IMR-90 (cell line): ENCODE measurements around the gene RPS15. TPM values are rescaled to one million over a fixed set of nuclear protein-coding genes. Genes with fewer than 3 reads are reported as not detected.

ENCODE experiments used
- ATAC-seq: fragments of 200-7000 bp; cut with Tn5 transposase; 2 replicates; pipeline ENCODE4 v1.9.1; 2020; ENCODE audit warnings: low read depth, mild to moderate bottlenecking, moderate library complexity
- BruUV-seq: library from RNA; stranded (reverse); fragments of 400-500 nt; replicated peaks from 2 replicates; lab custom pipeline; 2021; lab: Mats Ljungman, UMichigan
- CTCF ChIA-PET: fragments of 300-600 bp; formaldehyde crosslinking; extraction: SDS; loops from one replicate; lab custom pipeline; 2021; ENCODE audit warnings: antibody characterized with exemption; lab: Yijun Ruan, JAX
- POLR2A ChIA-PET: fragments of 300-600 bp; sonication (Branson Sonifier 250); formaldehyde crosslinking; loops from one replicate; lab custom pipeline; 2022; ENCODE audit warnings: antibody characterized with exemption; ENCODE audit not compliant: unreplicated experiment; lab: Charles Lee
- DNase-seq: peaks from one replicate; pipeline ENCODE4 v3.0.0; 2013
- H2AFZ ChIP-seq: replicated peaks from 2 replicates; pipeline ENCODE3; 2013; ENCODE audit warnings: low read length, mild to moderate bottlenecking; ENCODE audit not compliant: poor library complexity
- H2AK5ac ChIP-seq: 2 replicates; pipeline ENCODE4 v1.6.1; 2013; ENCODE audit warnings: low read depth, low read length, inconsistent platforms
- H2AK9ac ChIP-seq: replicated peaks from 2 replicates; pipeline ENCODE3; 2013; ENCODE audit warnings: mild to moderate bottlenecking, low read depth, low read length, moderate library complexity; ENCODE audit not compliant: poor library complexity
- H2BK120ac ChIP-seq: 2 replicates; pipeline ENCODE4 v1.6.1; 2013; ENCODE audit warnings: low read depth, low read length, inconsistent platforms
- H2BK15ac ChIP-seq: 3 replicates; pipeline ENCODE4 v1.6.1; 2013; ENCODE audit warnings: low read depth, low read length, inconsistent platforms
- H2BK20ac ChIP-seq: 2 replicates; pipeline ENCODE4 v1.6.1; 2013; ENCODE audit warnings: low read depth, mild to moderate bottlenecking, inconsistent platforms, low read length, moderate library complexity
- H2BK5ac ChIP-seq: 2 replicates; pipeline ENCODE4 v1.6.1; 2013; ENCODE audit warnings: mild to moderate bottlenecking, low read depth, low read length, inconsistent platforms; ENCODE audit not compliant: poor library complexity, severe bottlenecking
- H3K14ac ChIP-seq: replicated peaks from 2 replicates; pipeline ENCODE4 v1.6.1; 2013; ENCODE audit warnings: low read depth, low read length, inconsistent platforms
- H3K18ac ChIP-seq: 2 replicates; pipeline ENCODE4 v1.6.1; 2013; ENCODE audit warnings: low read depth, low read length, control low read depth
- H3K23ac ChIP-seq: 2 replicates; pipeline ENCODE4 v1.6.1; 2013; ENCODE audit warnings: low read depth, low read length, inconsistent platforms
- H3K27ac ChIP-seq: 2 replicates; pipeline ENCODE4 v1.5.1; 2013; ENCODE audit warnings: mild to moderate bottlenecking, control low read depth, low read length; ENCODE audit not compliant: insufficient read depth
- H3K27me3 ChIP-seq: 2 replicates; pipeline ENCODE4 v1.6.1; 2013; ENCODE audit warnings: low read length; ENCODE audit not compliant: control insufficient read depth, insufficient read depth
- H3K36me3 ChIP-seq: 2 replicates; pipeline ENCODE4 v1.6.1; 2013; ENCODE audit warnings: low read length, mixed read lengths; ENCODE audit not compliant: control insufficient read depth, insufficient read depth
- H3K4ac ChIP-seq: 2 replicates; pipeline ENCODE4 v1.6.1; 2013; ENCODE audit warnings: low read depth, low read length, inconsistent platforms
- H3K4me1 ChIP-seq: 2 replicates; pipeline ENCODE4 v1.6.1; 2013; ENCODE audit warnings: low read length, mixed read lengths; ENCODE audit not compliant: control insufficient read depth, insufficient read depth
- H3K4me2 ChIP-seq: 2 replicates; pipeline ENCODE4 v1.6.1; 2013; ENCODE audit warnings: low read depth, mild to moderate bottlenecking, control low read depth, low read length, moderate library complexity
- H3K4me3 ChIP-seq: 2 replicates; pipeline ENCODE4 v1.5.1; 2013; ENCODE audit warnings: low read depth, mild to moderate bottlenecking, control low read depth, low read length, moderate library complexity; ENCODE audit not compliant: insufficient read depth
- H3K56ac ChIP-seq: 2 replicates; pipeline ENCODE4 v1.6.1; 2013; ENCODE audit warnings: low read length, inconsistent platforms; ENCODE audit not compliant: insufficient read depth; ENCODE audit errors: extremely low read depth
- H3K79me1 ChIP-seq, 2 experiments: 2 replicates each; pipeline ENCODE4 v1.6.1; 2013; ENCODE audit warnings: low read length in 2 of 2, inconsistent platforms in 1 of 2, low read depth in 1 of 2
- H3K9ac ChIP-seq: 2 replicates; pipeline ENCODE4 v1.6.1; 2013; ENCODE audit warnings: low read depth, low read length, control low read depth
- H3K9me1 ChIP-seq: 2 replicates; pipeline ENCODE4 v1.6.1; 2013; ENCODE audit warnings: low read length, inconsistent platforms; ENCODE audit not compliant: insufficient read depth
- H3K9me3 ChIP-seq: 2 replicates; pipeline ENCODE4 v1.6.1; 2013; ENCODE audit warnings: low read length; ENCODE audit not compliant: control insufficient read depth, insufficient read depth
- H4K20me1 ChIP-seq: 2 replicates; pipeline ENCODE4 v1.6.1; 2013; ENCODE audit warnings: low read length, inconsistent platforms; ENCODE audit not compliant: insufficient read depth
- H4K5ac ChIP-seq: 2 replicates; pipeline ENCODE4 v1.6.1; 2013; ENCODE audit warnings: mild to moderate bottlenecking, low read depth, low read length, control low read depth
- H4K8ac ChIP-seq, 2 experiments: 2 replicates each; pipeline ENCODE4 v1.6.1; 2013; ENCODE audit warnings: low read depth in 2 of 2, low read length in 2 of 2, control low read depth in 1 of 2, inconsistent platforms in 1 of 2
- H4K91ac ChIP-seq: 2 replicates; pipeline ENCODE4 v1.6.1; 2013; ENCODE audit warnings: low read depth, low read length, inconsistent platforms; ENCODE audit not compliant: insufficient read depth
- BHLHE40 ChIP-seq: fragments of 150-350 bp; IDR thresholded peaks from 2 replicates; pipeline ENCODE4 v1.6.1; 2016; ENCODE audit warnings: mild to moderate bottlenecking, low read depth, low read length
- CHD1 ChIP-seq: IDR thresholded peaks from 2 replicates; pipeline ENCODE4 v1.6.1; 2012; ENCODE audit warnings: low read depth, low read length, improper control_type of control experiment
- FOS ChIP-seq: fragments of 150-350 bp; IDR thresholded peaks from 2 replicates; pipeline ENCODE4 v1.6.1; 2016; ENCODE audit warnings: low read depth, low read length
- MAFK ChIP-seq: IDR thresholded peaks from 2 replicates; pipeline ENCODE4 v1.6.1; 2012; ENCODE audit warnings: low read depth, low read length, improper control_type of control experiment
- MAZ ChIP-seq: IDR thresholded peaks from 2 replicates; pipeline ENCODE4 v1.6.1; 2012; ENCODE audit warnings: low read depth, mild to moderate bottlenecking, low read length, improper control_type of control experiment, moderate library complexity, borderline replicate concordance
- MXI1 ChIP-seq: IDR thresholded peaks from 2 replicates; pipeline ENCODE4 v1.6.1; 2012; ENCODE audit warnings: low read depth, mild to moderate bottlenecking, low read length, moderate library complexity, borderline replicate concordance
- NFE2L2 ChIP-seq: fragments of 150-350 bp; IDR thresholded peaks from 2 replicates; pipeline ENCODE4 v1.6.1; 2016; ENCODE audit warnings: low read depth, mild to moderate bottlenecking, low read length
- POLR2A ChIP-seq: IDR thresholded peaks from 2 replicates; pipeline ENCODE4 v1.6.1; 2012; ENCODE audit warnings: mild to moderate bottlenecking, low read depth, low read length
- RAD21 ChIP-seq: IDR thresholded peaks from 2 replicates; pipeline ENCODE4 v1.6.1; 2012; ENCODE audit warnings: low read length, improper control_type of control experiment
- RFX5 ChIP-seq: IDR thresholded peaks from 2 replicates; pipeline ENCODE4 v1.8.0; 2012; ENCODE audit warnings: low read depth, mild to moderate bottlenecking, low read length, moderate library complexity
- SMC3 ChIP-seq: fragments of 150-350 bp; IDR thresholded peaks from 2 replicates; pipeline ENCODE4 v1.6.1; 2016; ENCODE audit warnings: low read depth, mild to moderate bottlenecking, antibody characterized with exemption, low read length, moderate library complexity
- WGBS, 2 experiments: methylation state at CpG; one replicate each; pipeline versions ENCODE4 v1.1.5 to v1.1.7; 2013; ENCODE audit warnings: missing lambda C conversion rate in 2 of 2; ENCODE audit not compliant: insufficient read length in 1 of 2; ENCODE audit errors: extremely low coverage in 2 of 2; 5-methylcytosine and 5-hydroxymethylcytosine counted together
- dilution Hi-C: fragments of 300-500 bp; cut with HindIII; formaldehyde crosslinking; loops from one replicate; pipeline ENCODE4 v1.14.3; 2018; ENCODE audit warnings: low sequenced_read_pairs; ENCODE audit not compliant: unreplicated experiment
- in situ Hi-C: fragments of 300-500 bp; cut with MboI; formaldehyde crosslinking; loops from 3 replicates; pipeline ENCODE4 v1.14.3; 2019; ENCODE audit warnings: low sequenced_read_pairs, inconsistent platforms, mixed read lengths
- intact Hi-C: fragments of 100-400 bp; cut with micrococcal nuclease; formaldehyde crosslinking; loops from 2 replicates; pipeline ENCODE4 v1.10.0; 2022
- polyA plus RNA-seq, 3 experiments: library from polyadenylated mRNA; depleted of rRNA; stranded (reverse); fragments of >200 nt; gene quantifications; 2 replicates each; pipeline ENCODE4 v1.2.3, GENCODE V29; 2012; ENCODE audit warnings: low replicate concordance in 1 of 3
- total RNA-seq: library from RNA; depleted of rRNA; stranded (reverse); fragments of >200 nt; gene quantifications from 2 replicates; pipeline ENCODE4 v1.2.3, GENCODE V29; 2012
- TF ChIP-seq, protein P1 (sequence below): fragments of 150-350 bp; IDR thresholded peaks from 2 replicates; pipeline ENCODE4 v1.6.1; 2017; ENCODE audit warnings: mild to moderate bottlenecking, antibody characterized with exemption, low read length, low read depth
- TF ChIP-seq, protein P2 (sequence below): fragments of 150-350 bp; IDR thresholded peaks from 2 replicates; pipeline ENCODE4 v1.6.1; 2016; ENCODE audit warnings: low read depth, mild to moderate bottlenecking, low read length, moderate library complexity, borderline replicate concordance
- TF ChIP-seq, protein P3 (sequence below): conservative IDR thresholded peaks from 2 replicates; pipeline ENCODE4 v1.5.1; 2012; ENCODE audit warnings: mild to moderate bottlenecking, low read depth, low read length, improper control_type of control experiment

The RPS15 gene
- total and polyA plus RNA-seq, 2 of the 4 experiments (the other 2 are of a cell fraction): 1,179 to 1,855 TPM

DNA sequence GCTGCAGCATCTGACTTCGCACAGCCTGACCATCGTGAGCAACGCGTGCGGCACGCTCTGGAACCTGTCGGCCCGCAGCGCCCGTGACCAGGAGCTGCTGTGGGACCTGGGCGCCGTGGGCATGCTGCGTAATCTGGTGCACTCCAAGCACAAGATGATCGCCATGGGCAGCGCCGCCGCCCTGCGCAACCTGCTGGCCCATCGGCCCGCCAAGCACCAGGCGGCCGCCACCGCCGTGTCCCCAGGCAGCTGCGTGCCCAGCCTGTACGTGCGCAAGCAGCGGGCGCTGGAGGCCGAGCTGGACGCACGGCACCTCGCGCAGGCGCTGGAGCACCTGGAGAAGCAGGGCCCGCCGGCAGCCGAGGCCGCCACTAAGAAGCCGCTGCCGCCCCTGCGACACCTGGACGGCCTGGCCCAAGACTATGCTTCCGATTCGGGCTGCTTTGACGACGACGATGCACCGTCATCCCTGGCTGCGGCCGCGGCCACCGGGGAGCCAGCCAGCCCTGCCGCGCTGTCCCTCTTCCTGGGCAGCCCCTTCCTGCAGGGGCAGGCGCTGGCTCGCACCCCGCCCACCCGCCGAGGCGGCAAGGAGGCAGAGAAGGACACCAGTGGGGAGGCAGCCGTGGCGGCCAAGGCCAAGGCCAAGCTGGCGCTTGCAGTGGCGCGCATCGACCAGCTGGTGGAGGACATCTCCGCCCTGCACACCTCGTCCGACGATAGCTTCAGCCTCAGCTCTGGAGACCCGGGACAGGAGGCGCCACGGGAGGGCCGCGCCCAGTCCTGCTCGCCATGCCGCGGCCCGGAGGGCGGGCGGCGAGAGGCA, 27.2 kb downstream of the RPS15 start:
- no peak overlapping the region for H4K5ac ChIP-seq
- no peak overlapping the region for H4K91ac ChIP-seq
- no peak overlapping the region for H3K4me2 ChIP-seq
- TF ChIP-seq, protein P1, sequence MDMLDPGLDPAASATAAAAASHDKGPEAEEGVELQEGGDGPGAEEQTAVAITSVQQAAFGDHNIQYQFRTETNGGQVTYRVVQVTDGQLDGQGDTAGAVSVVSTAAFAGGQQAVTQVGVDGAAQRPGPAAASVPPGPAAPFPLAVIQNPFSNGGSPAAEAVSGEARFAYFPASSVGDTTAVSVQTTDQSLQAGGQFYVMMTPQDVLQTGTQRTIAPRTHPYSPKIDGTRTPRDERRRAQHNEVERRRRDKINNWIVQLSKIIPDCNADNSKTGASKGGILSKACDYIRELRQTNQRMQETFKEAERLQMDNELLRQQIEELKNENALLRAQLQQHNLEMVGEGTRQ: no peak
- TF ChIP-seq FOS (no peak), POLR2A (no peak), MAFK (no peak), CHD1 (no peak), SMC3 (peak; percentile 23; the same call in 1 of the 2 replicates), NFE2L2 (no peak), RAD21 (peak; percentile 36; the same call in 1 of the 2 replicates), RFX5 (no peak), BHLHE40 (no peak), MAZ (no peak), MXI1 (no peak)
- TF ChIP-seq, protein P2, sequence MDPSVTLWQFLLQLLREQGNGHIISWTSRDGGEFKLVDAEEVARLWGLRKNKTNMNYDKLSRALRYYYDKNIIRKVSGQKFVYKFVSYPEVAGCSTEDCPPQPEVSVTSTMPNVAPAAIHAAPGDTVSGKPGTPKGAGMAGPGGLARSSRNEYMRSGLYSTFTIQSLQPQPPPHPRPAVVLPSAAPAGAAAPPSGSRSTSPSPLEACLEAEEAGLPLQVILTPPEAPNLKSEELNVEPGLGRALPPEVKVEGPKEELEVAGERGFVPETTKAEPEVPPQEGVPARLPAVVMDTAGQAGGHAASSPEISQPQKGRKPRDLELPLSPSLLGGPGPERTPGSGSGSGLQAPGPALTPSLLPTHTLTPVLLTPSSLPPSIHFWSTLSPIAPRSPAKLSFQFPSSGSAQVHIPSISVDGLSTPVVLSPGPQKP: no peak
- TF ChIP-seq, protein P3, sequence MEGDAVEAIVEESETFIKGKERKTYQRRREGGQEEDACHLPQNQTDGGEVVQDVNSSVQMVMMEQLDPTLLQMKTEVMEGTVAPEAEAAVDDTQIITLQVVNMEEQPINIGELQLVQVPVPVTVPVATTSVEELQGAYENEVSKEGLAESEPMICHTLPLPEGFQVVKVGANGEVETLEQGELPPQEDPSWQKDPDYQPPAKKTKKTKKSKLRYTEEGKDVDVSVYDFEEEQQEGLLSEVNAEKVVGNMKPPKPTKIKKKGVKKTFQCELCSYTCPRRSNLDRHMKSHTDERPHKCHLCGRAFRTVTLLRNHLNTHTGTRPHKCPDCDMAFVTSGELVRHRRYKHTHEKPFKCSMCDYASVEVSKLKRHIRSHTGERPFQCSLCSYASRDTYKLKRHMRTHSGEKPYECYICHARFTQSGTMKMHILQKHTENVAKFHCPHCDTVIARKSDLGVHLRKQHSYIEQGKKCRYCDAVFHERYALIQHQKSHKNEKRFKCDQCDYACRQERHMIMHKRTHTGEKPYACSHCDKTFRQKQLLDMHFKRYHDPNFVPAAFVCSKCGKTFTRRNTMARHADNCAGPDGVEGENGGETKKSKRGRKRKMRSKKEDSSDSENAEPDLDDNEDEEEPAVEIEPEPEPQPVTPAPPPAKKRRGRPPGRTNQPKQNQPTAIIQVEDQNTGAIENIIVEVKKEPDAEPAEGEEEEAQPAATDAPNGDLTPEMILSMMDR: peak; percentile 37
- H3K9me3 ChIP-seq: no peaks in the 10 kb centered on the region; the same call in 1 of the 2 replicates
- H3K27ac ChIP-seq: no peak overlapping the region
- peaks cover 14% of the 10 kb centered on the region for H3K4me1 ChIP-seq
- peaks cover 47% of the 10 kb centered on the region for H4K20me1 ChIP-seq
- no peak overlapping the region for H2BK120ac ChIP-seq
- no peak overlapping the region for H3K18ac ChIP-seq
- H3K56ac ChIP-seq: no peak overlapping the region
- POLR2A ChIA-PET: no interaction called here
- peaks cover 45% of the 10 kb centered on the region for H3K27me3 ChIP-seq
- no peak overlapping the region for H2BK5ac ChIP-seq
- no peak overlapping the region for H4K8ac ChIP-seq
- peak overlapping the region; percentile 58 for H2AFZ ChIP-seq
- peaks cover 3% of the 10 kb centered on the region; the same call in 1 of the 2 replicates for H3K36me3 ChIP-seq
- H3K23ac ChIP-seq: no peak overlapping the region
- no peaks in the 10 kb centered on the region for H3K9me1 ChIP-seq
- dilution Hi-C loops (no loop called here), intact Hi-C loops (no loop called here), in situ Hi-C loops (no loop called here)
- CTCF ChIA-PET: interaction anchor here (0.6 to 0.7 kb wide), 3 partner anchors 12 to 81 kb away, joined by 3 read pairs; no protein-coding TSS in a partner anchor
- no peak overlapping the region for H2AK5ac ChIP-seq
- no TSS peak for BruUV-seq
- no peak overlapping the region for H2BK20ac ChIP-seq
- H2AK9ac ChIP-seq: no peak overlapping the region
- H3K4me3 ChIP-seq: no peak overlapping the region
- H3K4ac ChIP-seq: no peak overlapping the region
- H2BK15ac ChIP-seq: no peak overlapping the region
- H3K79me1 ChIP-seq: no peaks in the 10 kb centered on the region
- WGBS, 2 experiments: 47% methylated on average over 52 of the region's 83 CpGs; no CpG with 5 or more reads in 1 of the 2 experiments
- peak; percentile 40 for ATAC-seq
- peak; percentile 36 for DNase-seq
- H3K14ac ChIP-seq: no peak overlapping the region
- no peak overlapping the region for H3K9ac ChIP-seq
